Measurements from ENCODE around the gene VANGL2.

DNA sequence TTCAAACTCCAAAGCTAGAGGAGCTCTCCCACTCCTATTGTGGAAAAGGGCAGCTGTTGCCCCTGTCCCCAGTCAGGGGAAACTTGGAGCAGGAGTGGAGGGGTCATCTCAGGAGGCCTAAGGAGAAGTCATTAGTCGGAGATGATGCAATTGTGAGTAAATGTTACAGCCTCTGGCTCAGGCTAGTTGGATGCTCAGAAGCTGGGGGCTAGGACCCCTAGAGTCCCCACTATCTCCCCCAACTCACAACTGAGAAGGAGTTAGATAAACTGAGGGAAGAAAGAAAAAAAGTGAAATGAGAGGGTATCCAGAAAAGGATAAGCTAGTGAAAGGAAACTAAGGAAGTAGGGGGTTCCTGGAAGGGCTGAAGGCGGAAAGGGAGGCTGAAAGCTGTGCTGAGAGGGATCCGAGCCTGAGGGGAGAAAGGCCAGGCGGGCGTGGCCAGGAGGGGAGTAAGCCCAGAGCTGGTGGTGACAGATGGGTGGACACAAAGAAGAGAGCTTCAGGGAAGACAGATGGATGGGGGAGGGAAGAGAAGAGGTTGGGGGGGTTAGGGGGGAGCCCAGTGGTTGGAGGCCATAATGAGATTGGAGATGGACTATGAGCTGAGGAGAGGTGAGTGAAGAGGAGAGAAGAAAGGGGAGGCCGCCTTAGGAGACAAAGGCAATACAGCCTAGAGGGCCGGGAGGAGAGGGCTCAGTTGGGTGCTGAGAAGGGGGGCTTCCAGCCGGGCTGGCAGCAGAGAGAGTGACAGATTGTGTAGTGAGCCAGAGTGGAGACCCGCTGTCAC, 38.0 kb upstream of the VANGL2 start:
- TF ChIP-seq, protein P1, sequence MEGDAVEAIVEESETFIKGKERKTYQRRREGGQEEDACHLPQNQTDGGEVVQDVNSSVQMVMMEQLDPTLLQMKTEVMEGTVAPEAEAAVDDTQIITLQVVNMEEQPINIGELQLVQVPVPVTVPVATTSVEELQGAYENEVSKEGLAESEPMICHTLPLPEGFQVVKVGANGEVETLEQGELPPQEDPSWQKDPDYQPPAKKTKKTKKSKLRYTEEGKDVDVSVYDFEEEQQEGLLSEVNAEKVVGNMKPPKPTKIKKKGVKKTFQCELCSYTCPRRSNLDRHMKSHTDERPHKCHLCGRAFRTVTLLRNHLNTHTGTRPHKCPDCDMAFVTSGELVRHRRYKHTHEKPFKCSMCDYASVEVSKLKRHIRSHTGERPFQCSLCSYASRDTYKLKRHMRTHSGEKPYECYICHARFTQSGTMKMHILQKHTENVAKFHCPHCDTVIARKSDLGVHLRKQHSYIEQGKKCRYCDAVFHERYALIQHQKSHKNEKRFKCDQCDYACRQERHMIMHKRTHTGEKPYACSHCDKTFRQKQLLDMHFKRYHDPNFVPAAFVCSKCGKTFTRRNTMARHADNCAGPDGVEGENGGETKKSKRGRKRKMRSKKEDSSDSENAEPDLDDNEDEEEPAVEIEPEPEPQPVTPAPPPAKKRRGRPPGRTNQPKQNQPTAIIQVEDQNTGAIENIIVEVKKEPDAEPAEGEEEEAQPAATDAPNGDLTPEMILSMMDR (conservative IDR thresholded peaks at IDR 0.05; ENCODE audit: low read length), result no peak
- TF ChIP-seq EZH2phosphoT487 (IDR thresholded peaks at IDR 0.05; ENCODE audit: borderline replicate concordance, low read depth, low read length), result no peak

Data from OCI-LY7 (cell line).